ENCODE data around the gene MRPL58.
"Not testable (repeated sequence)": the region's sequence is repeated elsewhere in the genome, so short reads cannot be mapped to it uniquely, and the experiment has no call there.

The MRPL58 gene

GRCh38 chr17:74987909-74988711, 24.4 kb upstream of the MRPL58 start:
- no peak for DNase-seq

- no peak for DNase-seq
Measured at GRCh38 chr17:74990581-74991105, 21.8 kb upstream of the MRPL58 start.

GRCh38 chr17:74992223-74992622, 20.2 kb upstream of the MRPL58 start:
- no peak for DNase-seq

- no peak for DNase-seq
Measured at GRCh38 chr17:74994440-74994839, 18.0 kb upstream of the MRPL58 start.

- DNase-seq = no peak
Measured at GRCh38 chr17:74995847-74996246, 16.6 kb upstream of the MRPL58 start.

- no peak for DNase-seq
Measured at GRCh38 chr17:74998783-74999182, 13.7 kb upstream of the MRPL58 start.

- DNase-seq = no peak
Measured at GRCh38 chr17:74999523-74999922, 12.9 kb upstream of the MRPL58 start.

GRCh38 chr17:75001915-75002843, 10.3 kb upstream of the MRPL58 start:
- DNase-seq = no peak

GRCh38 chr17:75003070-75003956, 9.2 kb upstream of the MRPL58 start:
- DNase-seq = no peak

- DNase-seq = no peak
Measured at GRCh38 chr17:75003957-75004355, 8.5 kb upstream of the MRPL58 start.

- no peak for DNase-seq
Measured at GRCh38 chr17:75004371-75004770, 8.1 kb upstream of the MRPL58 start.

GRCh38 chr17:75005291-75005690, 7.2 kb upstream of the MRPL58 start:
- no peak for DNase-seq

GRCh38 chr17:75006084-75006483, 6.4 kb upstream of the MRPL58 start:
- DNase-seq = not testable (repeated sequence)

GRCh38 chr17:75006653-75007052, 5.8 kb upstream of the MRPL58 start:
- no peak for DNase-seq

- no peak for DNase-seq
Measured at GRCh38 chr17:75008373-75008772, 4.1 kb upstream of the MRPL58 start.

- no peak for DNase-seq
Measured at GRCh38 chr17:75009139-75009724, 3.2 kb upstream of the MRPL58 start.

- DNase-seq = no peak
Measured at GRCh38 chr17:75010683-75011400, 1.6 kb upstream of the MRPL58 start.

- DNase-seq = no peak
Measured at GRCh38 chr17:75011401-75012095, 922 bp upstream of the MRPL58 start.

GRCh38 chr17:75012096-75012345, 449 bp upstream of the MRPL58 start:
- no peak for DNase-seq

- no peak for DNase-seq
Measured at GRCh38 chr17:75013092-75013559, 656 bp downstream of the MRPL58 start.

- no peak for DNase-seq
Measured at GRCh38 chr17:75019146-75019545, 6.7 kb downstream of the MRPL58 start.

All from cortex of kidney (tissue), 1 donor.